ENCODE data around the gene POU2F2. TPM values are rescaled to one million over a fixed set of nuclear protein-coding genes. Genes with fewer than 3 reads are reported as not detected.

The POU2F2 gene
- total RNA-seq, 2 donors from 2014 or later: 3.4 to 17.4 TPM

- no peaks in the 10 kb centered on the region for H3K36me3 ChIP-seq
- 94% methylated on average over 16 of the region's 16 CpGs for whole genome bisulfite sequencing
- no peak overlapping the region for H3K27ac ChIP-seq
- no peak for TF ChIP-seq POLR2AphosphoS5 (IDR thresholded peaks at IDR 0.05)
- TF ChIP-seq, protein P1, sequence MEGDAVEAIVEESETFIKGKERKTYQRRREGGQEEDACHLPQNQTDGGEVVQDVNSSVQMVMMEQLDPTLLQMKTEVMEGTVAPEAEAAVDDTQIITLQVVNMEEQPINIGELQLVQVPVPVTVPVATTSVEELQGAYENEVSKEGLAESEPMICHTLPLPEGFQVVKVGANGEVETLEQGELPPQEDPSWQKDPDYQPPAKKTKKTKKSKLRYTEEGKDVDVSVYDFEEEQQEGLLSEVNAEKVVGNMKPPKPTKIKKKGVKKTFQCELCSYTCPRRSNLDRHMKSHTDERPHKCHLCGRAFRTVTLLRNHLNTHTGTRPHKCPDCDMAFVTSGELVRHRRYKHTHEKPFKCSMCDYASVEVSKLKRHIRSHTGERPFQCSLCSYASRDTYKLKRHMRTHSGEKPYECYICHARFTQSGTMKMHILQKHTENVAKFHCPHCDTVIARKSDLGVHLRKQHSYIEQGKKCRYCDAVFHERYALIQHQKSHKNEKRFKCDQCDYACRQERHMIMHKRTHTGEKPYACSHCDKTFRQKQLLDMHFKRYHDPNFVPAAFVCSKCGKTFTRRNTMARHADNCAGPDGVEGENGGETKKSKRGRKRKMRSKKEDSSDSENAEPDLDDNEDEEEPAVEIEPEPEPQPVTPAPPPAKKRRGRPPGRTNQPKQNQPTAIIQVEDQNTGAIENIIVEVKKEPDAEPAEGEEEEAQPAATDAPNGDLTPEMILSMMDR (IDR thresholded peaks at IDR 0.05): no peak
- TF ChIP-seq POLR2A (IDR thresholded peaks at IDR 0.05): no peak
- no peak overlapping the region for H3K4me3 ChIP-seq
- no peaks in the 10 kb centered on the region for H3K4me1 ChIP-seq (replicated peaks)
- DNase-seq (ENCODE audit: low spot score): no peak
- intact Hi-C loops (cut with DNase I): no loop called here
- H3K27me3 ChIP-seq (replicated peaks; ENCODE audit: insufficient read depth): no peaks in the 10 kb centered on the region
- H3K9me3 ChIP-seq: no peaks in the 10 kb centered on the region
These were observed 69.9 kb downstream of the POU2F2 start for GRCh38 chr19:42062381-42062780.

- TF ChIP-seq POLR2AphosphoS5 (IDR thresholded peaks at IDR 0.05): no peak
- TF ChIP-seq POLR2A (IDR thresholded peaks at IDR 0.05): no peak
- TF ChIP-seq, protein P1 (IDR thresholded peaks at IDR 0.05): no peak
- Histone ChIP-seq H3K27ac (no peak overlapping the region), H3K9me3 (no peaks in the 10 kb centered on the region), H3K27me3 (replicated peaks; ENCODE audit: insufficient read depth) (no peaks in the 10 kb centered on the region), H3K4me1 (replicated peaks) (no peaks in the 10 kb centered on the region), H3K4me3 (no peak overlapping the region), H3K36me3 (no peaks in the 10 kb centered on the region)
- no peak for DNase-seq (ENCODE audit: low spot score)
- intact Hi-C loops (cut with DNase I): no loop called here
- 91% methylated on average over 3 of the region's 3 CpGs for WGBS
These were observed 72.1 kb downstream of the POU2F2 start for GRCh38 chr19:42060117-42060516.

DNA sequence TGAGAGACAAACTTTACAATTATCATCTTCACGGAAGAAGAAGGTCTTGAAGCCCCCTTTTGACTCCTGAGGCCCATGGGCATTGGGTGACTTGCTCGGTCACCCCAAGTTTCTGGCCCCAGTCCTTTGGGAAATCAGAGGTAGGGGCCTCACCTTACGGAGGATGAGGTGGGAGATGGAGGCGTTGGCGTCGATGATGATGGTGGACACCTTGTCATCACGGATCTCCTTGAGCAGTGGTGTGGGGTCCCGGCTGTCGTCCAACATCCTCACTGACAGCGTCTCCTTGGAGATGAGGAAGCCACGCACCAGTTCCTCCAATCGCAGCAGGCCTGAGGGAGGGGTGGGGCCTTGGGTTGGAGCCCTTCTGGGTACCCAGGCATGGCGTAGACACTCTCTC is 73.0 kb downstream of the POU2F2 start:
- Histone ChIP-seq H3K36me3 (no peaks in the 10 kb centered on the region), H3K9me3 (no peaks in the 10 kb centered on the region), H3K27me3 (replicated peaks; ENCODE audit: insufficient read depth) (no peaks in the 10 kb centered on the region), H3K4me3 (no peak overlapping the region), H3K4me1 (replicated peaks) (no peaks in the 10 kb centered on the region), H3K27ac (no peak overlapping the region)
- WGBS: 92% methylated on average over 13 of the region's 13 CpGs
- DNase-seq (ENCODE audit: low spot score): no peak
- intact Hi-C loops (cut with DNase I): no loop called here
- TF ChIP-seq POLR2AphosphoS5 (IDR thresholded peaks at IDR 0.05) (no peak), POLR2A (IDR thresholded peaks at IDR 0.05) (no peak)
- TF ChIP-seq, protein P1 (IDR thresholded peaks at IDR 0.05): no peak

DNA sequence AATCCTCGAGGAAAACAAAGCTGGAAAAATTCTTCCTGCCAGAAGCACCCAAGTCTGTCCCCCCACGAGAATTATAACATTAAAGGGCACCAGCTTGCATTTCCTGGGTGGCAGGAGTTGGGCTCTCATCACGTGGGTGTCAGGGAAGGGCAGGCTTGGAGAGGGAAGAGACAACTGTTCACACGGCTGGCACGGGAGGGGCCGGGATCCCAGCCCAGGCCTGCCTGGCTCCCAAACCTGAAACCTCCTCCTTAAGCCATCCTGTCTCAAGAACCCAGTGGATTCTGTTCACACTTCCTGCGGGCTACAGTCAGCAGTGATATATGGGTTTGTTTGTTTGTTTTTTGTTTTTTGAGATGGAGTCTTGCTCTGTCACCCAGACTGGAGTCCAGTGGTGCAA is 74.4 kb downstream of the POU2F2 start:
- Histone ChIP-seq H3K9me3 (no peaks in the 10 kb centered on the region), H3K4me1 (replicated peaks) (no peaks in the 10 kb centered on the region), H3K27ac (no peak overlapping the region), H3K36me3 (no peaks in the 10 kb centered on the region), H3K27me3 (replicated peaks; ENCODE audit: insufficient read depth) (no peaks in the 10 kb centered on the region), H3K4me3 (no peak overlapping the region)
- TF ChIP-seq, protein P1 (IDR thresholded peaks at IDR 0.05): no peak
- TF ChIP-seq POLR2AphosphoS5 (IDR thresholded peaks at IDR 0.05): no peak
- TF ChIP-seq POLR2A (IDR thresholded peaks at IDR 0.05): no peak
- DNase-seq (ENCODE audit: low spot score): no peak
- intact Hi-C loops (cut with DNase I): no loop called here
- WGBS: 70% methylated on average over 7 of the region's 7 CpGs

GRCh38 chr19:42054205-42054604 is 78.0 kb downstream of the POU2F2 start:
- Histone ChIP-seq H3K27me3 (replicated peaks; ENCODE audit: insufficient read depth) (no peaks in the 10 kb centered on the region), H3K4me1 (replicated peaks) (no peaks in the 10 kb centered on the region), H3K36me3 (no peaks in the 10 kb centered on the region), H3K27ac (no peak overlapping the region), H3K4me3 (no peak overlapping the region), H3K9me3 (no peaks in the 10 kb centered on the region)
- TF ChIP-seq POLR2A (IDR thresholded peaks at IDR 0.05) (no peak), POLR2AphosphoS5 (IDR thresholded peaks at IDR 0.05) (no peak)
- TF ChIP-seq, protein P1 (IDR thresholded peaks at IDR 0.05): no peak
- no peak for DNase-seq (ENCODE audit: low spot score)
- WGBS: 72% methylated on average over 17 of the region's 18 CpGs
- intact Hi-C loops (cut with DNase I): no loop called here
